ENCODE results near the gene MEGF11. TPM values are rescaled to one million over a fixed set of nuclear protein-coding genes. Genes with fewer than 3 reads are reported as not detected.
"Not testable (repeated sequence)": the region's sequence is repeated elsewhere in the genome, so short reads cannot be mapped to it uniquely, and the experiment has no call there.

MEGF11 gene
- total RNA-seq, 4 donors from 2014 or later, result 0.76 TPM; not detected in 3

GRCh38 chr15:66006986-66007385 lies 246.6 kb downstream of the MEGF11 start:
- H3K27me3 ChIP-seq, result no peaks in the 10 kb centered on the region
- no peak overlapping the region for H3K4me3 ChIP-seq
- no peaks in the 10 kb centered on the region for H3K4me1 ChIP-seq
- H3K9me3 ChIP-seq, result no peaks in the 10 kb centered on the region
- H3K27ac ChIP-seq, result no peak overlapping the region
- TF ChIP-seq CTCF (IDR thresholded peaks at IDR 0.05) (no peak), POLR2A (IDR thresholded peaks at IDR 0.05) (no peak)
- H3K36me3 ChIP-seq, result no peaks in the 10 kb centered on the region
- no peak for DNase-seq
- intact Hi-C loops (cut with DNase I; ENCODE audit: low total_unique reads), result no loop called here

GRCh38 chr15:66004618-66005262 lies 248.8 kb downstream of the MEGF11 start:
- Histone ChIP-seq H3K4me1 (no peaks in the 10 kb centered on the region), H3K9me3 (no peaks in the 10 kb centered on the region), H3K4me3 (no peak overlapping the region), H3K27me3 (no peaks in the 10 kb centered on the region), H3K27ac (no peak overlapping the region), H3K36me3 (no peaks in the 10 kb centered on the region)
- TF ChIP-seq CTCF (IDR thresholded peaks at IDR 0.05) (no peak), POLR2A (IDR thresholded peaks at IDR 0.05) (no peak)
- intact Hi-C loops (cut with DNase I; ENCODE audit: low total_unique reads), result no loop called here
- no peak for DNase-seq

GRCh38 chr15:66003129-66003528 lies 250.4 kb downstream of the MEGF11 start:
- H3K36me3 ChIP-seq; H3K4me1 ChIP-seq; H3K27me3 ChIP-seq; H3K4me3 ChIP-seq; DNase-seq; intact Hi-C loops (cut with DNase I; ENCODE audit: low total_unique reads); H3K27ac ChIP-seq; H3K9me3 ChIP-seq: not testable (repeated sequence)

GRCh38 chr15:66001717-66002426 lies 251.7 kb downstream of the MEGF11 start:
- H3K27me3 ChIP-seq, result no peaks in the 10 kb centered on the region
- DNase-seq, result no peak
- H3K36me3 ChIP-seq, result no peaks in the 10 kb centered on the region
- no peak overlapping the region for H3K4me3 ChIP-seq
- no peaks in the 10 kb centered on the region for H3K4me1 ChIP-seq
- TF ChIP-seq POLR2A (IDR thresholded peaks at IDR 0.05) (no peak), CTCF (IDR thresholded peaks at IDR 0.05) (no peak)
- H3K27ac ChIP-seq, result no peak overlapping the region
- no peaks in the 10 kb centered on the region for H3K9me3 ChIP-seq
- intact Hi-C loops (cut with DNase I; ENCODE audit: low total_unique reads), result no loop called here

- Histone ChIP-seq H3K36me3 (no peaks in the 10 kb centered on the region), H3K9me3 (no peaks in the 10 kb centered on the region), H3K27ac (no peak overlapping the region), H3K27me3 (no peaks in the 10 kb centered on the region), H3K4me1 (no peaks in the 10 kb centered on the region), H3K4me3 (no peak overlapping the region)
- intact Hi-C loops (cut with DNase I; ENCODE audit: low total_unique reads), result no loop called here
- TF ChIP-seq CTCF (IDR thresholded peaks at IDR 0.05), result no peak
- TF ChIP-seq POLR2A (IDR thresholded peaks at IDR 0.05), result no peak
- no peak for DNase-seq
Observed at GRCh38 chr15:66001042-66001441, 252.5 kb downstream of the MEGF11 start.

Measured in uterus (tissue), 4 donors.